GM06990 (cell line): ENCODE measurements around the gene KRTAP10-10.
"Not testable (repeated sequence)": the region's sequence is repeated elsewhere in the genome, so short reads cannot be mapped to it uniquely, and the experiment has no call there.

Experiments
- DNase-seq: peaks from one replicate; pipeline ENCODE4 v3.0.0-alpha.2; 2011; ENCODE audit not compliant: insufficient read length; ENCODE audit errors: extremely low read depth
- H3K27me3 ChIP-seq: replicated peaks from 2 replicates; pipeline ENCODE4 v1.6.0; 2011; ENCODE audit warnings: low read length; ENCODE audit not compliant: control insufficient read depth, insufficient read depth
- H3K36me3 ChIP-seq: 2 replicates; pipeline ENCODE4 v1.5.1; 2011; ENCODE audit warnings: low read length; ENCODE audit not compliant: control insufficient read depth, insufficient read depth
- H3K4me3 ChIP-seq: replicated peaks from 2 replicates; pipeline ENCODE4 v1.5.1; 2011; ENCODE audit warnings: low read depth, mild to moderate bottlenecking, control low read depth, low read length
- CTCF ChIP-seq: IDR thresholded peaks from 2 replicates; pipeline ENCODE4 v1.5.1; 2011; ENCODE audit warnings: low read length, control low read depth, mild to moderate bottlenecking, inconsistent platforms; ENCODE audit not compliant: insufficient read depth, poor library complexity, severe bottlenecking

The KRTAP10-10 gene

GRCh38 chr21:44628707-44629391 lies 8.3 kb upstream of the KRTAP10-10 start:
- Histone ChIP-seq H3K27me3 (no peaks in the 10 kb centered on the region), H3K4me3 (no peak overlapping the region), H3K36me3 (no peaks in the 10 kb centered on the region)
- no peak for DNase-seq
- no peak for TF ChIP-seq CTCF

- H3K36me3 ChIP-seq: no peaks in the 10 kb centered on the region
- no peaks in the 10 kb centered on the region for H3K27me3 ChIP-seq
- DNase-seq: no peak
- H3K4me3 ChIP-seq: no peak overlapping the region
- TF ChIP-seq CTCF: no peak
Measured at GRCh38 chr21:44630440-44630839, 6.7 kb upstream of the KRTAP10-10 start.

- no peak for DNase-seq
- no peak overlapping the region for H3K4me3 ChIP-seq
- H3K36me3 ChIP-seq: no peaks in the 10 kb centered on the region
- TF ChIP-seq CTCF: no peak
- no peaks in the 10 kb centered on the region for H3K27me3 ChIP-seq
Measured at GRCh38 chr21:44632067-44632466, 5.1 kb upstream of the KRTAP10-10 start.

DNA sequence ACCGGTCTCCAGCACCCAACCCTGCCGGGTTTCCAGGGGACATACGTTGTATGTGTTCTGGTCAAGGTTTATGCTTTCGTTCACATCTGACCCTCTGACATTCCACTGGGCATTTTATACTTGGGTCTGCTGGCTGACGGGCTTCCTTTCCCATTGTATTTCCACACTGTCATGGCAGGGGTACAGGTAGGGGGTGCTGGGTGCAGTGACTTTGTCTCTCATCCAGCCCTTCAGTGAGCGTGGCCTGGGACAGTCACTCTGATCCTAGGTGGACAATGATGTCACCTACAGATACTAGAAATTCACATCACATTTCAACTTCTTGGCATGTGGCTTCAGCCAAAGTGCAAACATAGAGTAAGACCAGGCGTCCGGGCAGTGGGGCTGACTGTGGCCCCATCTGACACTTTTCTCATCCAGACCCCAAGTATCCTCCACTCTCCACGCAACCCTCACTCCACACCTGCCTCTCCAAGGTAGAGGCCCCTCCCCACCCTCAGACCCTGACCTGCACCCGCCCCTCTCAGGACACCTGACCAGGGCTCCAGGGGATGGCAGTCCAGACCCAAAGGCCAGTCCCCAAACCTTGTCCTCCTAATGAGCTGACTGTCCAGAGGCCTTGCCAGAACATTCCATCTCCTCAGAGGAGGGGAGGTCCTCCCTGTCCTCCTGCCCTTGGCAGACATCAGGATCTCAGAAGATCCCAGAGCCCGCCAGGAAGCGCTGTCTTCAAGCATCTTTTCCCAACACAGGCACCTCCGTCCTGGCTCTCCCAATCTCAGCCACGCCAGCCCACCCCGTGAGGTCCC lies 743 bp upstream of the KRTAP10-10 start:
- no peaks in the 10 kb centered on the region for H3K27me3 ChIP-seq
- TF ChIP-seq CTCF: no peak
- no peak overlapping the region for H3K4me3 ChIP-seq
- H3K36me3 ChIP-seq: no peaks in the 10 kb centered on the region
- DNase-seq: no peak

DNA sequence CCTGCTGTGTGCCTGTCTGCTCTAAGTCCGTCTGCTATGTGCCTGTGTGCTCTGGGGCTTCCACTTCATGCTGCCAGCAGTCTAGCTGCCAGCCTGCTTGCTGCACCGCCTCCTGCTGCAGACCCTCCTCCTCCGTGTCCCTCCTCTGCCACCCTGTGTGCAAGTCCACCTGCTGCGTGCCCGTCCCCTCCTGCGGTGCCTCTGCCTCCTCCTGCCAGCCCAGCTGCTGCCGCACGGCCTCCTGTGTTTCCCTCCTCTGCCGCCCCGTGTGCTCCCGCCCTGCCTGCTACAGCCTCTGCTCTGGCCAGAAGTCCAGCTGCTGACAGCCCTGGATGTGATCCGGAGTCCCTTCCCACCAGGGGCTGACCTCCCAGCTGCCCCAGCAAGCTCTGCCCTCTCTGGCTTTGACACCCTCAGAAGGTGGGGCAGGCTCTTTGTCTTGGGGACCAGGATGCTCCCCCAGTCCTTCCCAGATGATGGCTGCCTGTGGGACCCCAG lies 744 bp downstream of the KRTAP10-10 start:
- H3K27me3 ChIP-seq, H3K4me3 ChIP-seq, H3K36me3 ChIP-seq, DNase-seq: not testable (repeated sequence)

DNA sequence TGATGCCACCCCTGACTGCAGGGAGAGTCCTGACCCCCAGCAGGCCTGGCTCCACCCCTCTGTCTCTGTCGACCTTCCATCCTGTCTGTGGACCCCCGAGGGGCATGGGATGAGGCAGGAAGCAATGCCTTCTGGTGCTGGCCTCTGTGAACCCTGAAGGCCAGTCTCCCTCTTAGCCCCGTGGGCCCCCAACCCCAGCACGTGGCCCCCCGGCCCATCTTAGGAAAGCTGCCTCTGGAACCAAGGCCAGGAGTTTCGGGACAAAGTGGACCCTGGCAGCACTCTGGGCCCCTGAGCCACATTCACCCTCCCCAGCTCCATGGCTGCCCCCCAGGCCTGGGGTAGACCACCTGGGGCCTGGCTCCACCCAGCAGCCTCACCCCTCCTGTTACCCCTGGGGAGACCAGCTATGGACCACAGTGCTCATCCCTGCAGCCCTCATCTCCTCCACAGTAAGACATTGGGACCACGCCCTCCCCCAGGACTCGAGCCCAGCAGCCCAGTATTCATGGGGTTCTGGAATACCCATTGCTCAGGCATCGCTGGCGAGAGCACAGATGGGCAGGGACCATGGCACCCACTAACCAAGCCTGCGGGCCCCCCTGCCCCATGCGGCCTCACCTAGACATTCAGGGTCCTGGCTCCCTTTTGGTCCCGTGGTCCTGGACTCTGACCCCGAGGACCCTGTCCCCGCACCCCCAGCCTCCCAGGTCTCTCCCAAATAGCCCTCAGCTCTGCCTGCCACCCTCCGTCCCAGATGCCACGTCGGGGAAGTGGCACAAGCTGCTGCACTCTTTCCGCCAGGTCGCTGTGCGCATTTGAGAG lies 1.6 kb downstream of the KRTAP10-10 start:
- not testable (repeated sequence) for DNase-seq, H3K27me3 ChIP-seq, H3K4me3 ChIP-seq, H3K36me3 ChIP-seq
